GM21619 (cell line): ENCODE data around the gene CDT1.

ENCODE experiments used
- ATAC-seq: cut with Tn5 transposase; IDR thresholded peaks from one replicate; pipeline ENCODE4 v1.9.1; 2021; ENCODE audit not compliant: unreplicated experiment

CDT1 gene

GRCh38 chr16:88804173-88804551 is 573 bp downstream of the CDT1 start:
- no peak for ATAC-seq

GRCh38 chr16:88804552-88805339 is 1.2 kb downstream of the CDT1 start:
- ATAC-seq, result no peak

- no peak for ATAC-seq
These were observed 1.7 kb downstream of the CDT1 start for GRCh38 chr16:88805340-88805715.

- no peak for ATAC-seq
These were observed 2.4 kb downstream of the CDT1 start for GRCh38 chr16:88805887-88806393.

GRCh38 chr16:88806491-88807111 is 3.0 kb downstream of the CDT1 start:
- ATAC-seq, result no peak

GRCh38 chr16:88807142-88807625 is 3.6 kb downstream of the CDT1 start:
- ATAC-seq, result no peak

GRCh38 chr16:88807626-88808453 is 4.3 kb downstream of the CDT1 start:
- ATAC-seq, result no peak

GRCh38 chr16:88809068-88809675 is 5.6 kb downstream of the CDT1 start:
- no peak for ATAC-seq

GRCh38 chr16:88809676-88810165 is 6.1 kb downstream of the CDT1 start:
- no peak for ATAC-seq

GRCh38 chr16:88810166-88810911 is 6.8 kb downstream of the CDT1 start:
- ATAC-seq, result no peak

GRCh38 chr16:88810912-88811768 is 7.6 kb downstream of the CDT1 start:
- peak; percentile 44 for ATAC-seq

- peak; percentile 60 for ATAC-seq
These were observed 8.4 kb downstream of the CDT1 start, which contains the start of gene APRT for GRCh38 chr16:88811769-88812512. Gene APRT (minus strand): TSS chr16:88811928. CDS start chr16:88811899, 29 bp downstream.

GRCh38 chr16:88812513-88813268 is 9.1 kb downstream of the CDT1 start:
- ATAC-seq, result no peak

- no peak for ATAC-seq
These were observed 9.9 kb downstream of the CDT1 start for GRCh38 chr16:88813269-88814143.

- ATAC-seq, result no peak
These were observed 10.5 kb downstream of the CDT1 start for GRCh38 chr16:88814144-88814502.

- no peak for ATAC-seq
These were observed 11.6 kb downstream of the CDT1 start for GRCh38 chr16:88815227-88815626.
